ENCODE data around the gene HMGN3.

DNA sequence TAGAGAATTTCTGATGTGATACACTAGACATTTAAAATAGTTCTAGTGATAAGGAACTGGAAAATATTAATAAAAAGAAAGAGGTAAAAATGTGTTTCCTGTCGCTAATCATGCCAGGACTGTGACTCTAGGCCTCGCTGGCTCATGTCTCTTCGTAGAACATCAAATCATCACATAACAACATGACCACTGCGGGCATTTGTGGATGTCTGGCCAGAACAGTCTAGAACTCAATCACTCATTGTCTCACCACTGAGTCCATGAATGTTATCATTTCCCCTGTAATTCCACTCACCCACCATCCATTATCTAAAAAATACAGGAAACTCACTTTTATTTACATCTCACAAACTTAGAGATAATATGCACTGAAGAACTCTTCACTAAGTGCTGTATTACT lies 3.4 kb downstream of the HMGN3 start:
- TF ChIP-seq, protein P1, sequence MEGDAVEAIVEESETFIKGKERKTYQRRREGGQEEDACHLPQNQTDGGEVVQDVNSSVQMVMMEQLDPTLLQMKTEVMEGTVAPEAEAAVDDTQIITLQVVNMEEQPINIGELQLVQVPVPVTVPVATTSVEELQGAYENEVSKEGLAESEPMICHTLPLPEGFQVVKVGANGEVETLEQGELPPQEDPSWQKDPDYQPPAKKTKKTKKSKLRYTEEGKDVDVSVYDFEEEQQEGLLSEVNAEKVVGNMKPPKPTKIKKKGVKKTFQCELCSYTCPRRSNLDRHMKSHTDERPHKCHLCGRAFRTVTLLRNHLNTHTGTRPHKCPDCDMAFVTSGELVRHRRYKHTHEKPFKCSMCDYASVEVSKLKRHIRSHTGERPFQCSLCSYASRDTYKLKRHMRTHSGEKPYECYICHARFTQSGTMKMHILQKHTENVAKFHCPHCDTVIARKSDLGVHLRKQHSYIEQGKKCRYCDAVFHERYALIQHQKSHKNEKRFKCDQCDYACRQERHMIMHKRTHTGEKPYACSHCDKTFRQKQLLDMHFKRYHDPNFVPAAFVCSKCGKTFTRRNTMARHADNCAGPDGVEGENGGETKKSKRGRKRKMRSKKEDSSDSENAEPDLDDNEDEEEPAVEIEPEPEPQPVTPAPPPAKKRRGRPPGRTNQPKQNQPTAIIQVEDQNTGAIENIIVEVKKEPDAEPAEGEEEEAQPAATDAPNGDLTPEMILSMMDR (IDR thresholded peaks at IDR 0.05), result no peak
- TF ChIP-seq POLR2A (IDR thresholded peaks at IDR 0.05), result no peak

Data from upper lobe of left lung (tissue), 4 donors.